HepG2 (cell line): Measurements from ENCODE around the gene CFAP45. TPM values are rescaled to one million over a fixed set of nuclear protein-coding genes. Genes with fewer than 3 reads are reported as not detected.

Experiments
- ATAC-seq: fragments of 200-7000 bp; cut with Tn5 transposase; 3 replicates; pipeline ENCODE4 v1.9.1; 2020; ENCODE audit warnings: mild to moderate bottlenecking, moderate library complexity
- BruUV-seq: library from RNA; stranded (reverse); fragments of 400-500 nt; replicated peaks from 2 replicates; lab custom pipeline; 2021; lab: Mats Ljungman, UMichigan
- CTCF ChIA-PET: fragments of 300-600 bp; formaldehyde crosslinking; extraction: SDS; loops from one replicate; lab custom pipeline; 2021; ENCODE audit warnings: low total read pairs, inconsistent platforms, low intra/inter-chr PET ratio; lab: Yijun Ruan, JAX
- POLR2A ChIA-PET: fragments of 350-600 bp; sonication (Branson Sonifier 250); formaldehyde crosslinking; loops from one replicate; lab custom pipeline; 2020; ENCODE audit warnings: antibody characterized with exemption, inconsistent platforms; lab: Yijun Ruan, JAX
- DNase-seq: peaks from one replicate; pipeline ENCODE4 v3.0.0-alpha.2; 2015; ENCODE audit warnings: low spot score
- FAIRE-seq: peaks from 3 replicates; lab custom pipeline; 2011; peaks lifted over from hg19 to GRCh38; lab: Jason Lieb, UNC
- H2AFZ ChIP-seq: one replicate; pipeline ENCODE4 v1.6.1; 2011; ENCODE audit warnings: low read length, inconsistent platforms
- H3K27ac ChIP-seq: fragments of 300-600 bp; 3 replicates; pipeline ENCODE4 v1.8.0; 2011; ENCODE audit warnings: mixed run types, mild to moderate bottlenecking, mixed read lengths, low read length, inconsistent platforms; ENCODE audit not compliant: insufficient read depth; ENCODE audit errors: extremely low read length
- H3K27me3 ChIP-seq, 2 experiments: fragments of 200-600 bp in 1 of 2; 2 replicates in 1 of 2; 3 replicates in 1 of 2; pipeline versions ENCODE4 v1.6.0 to v1.8.0; 2011; ENCODE audit warnings: low read length in 2 of 2, mild to moderate bottlenecking in 2 of 2, moderate library complexity in 2 of 2, inconsistent platforms in 1 of 2; ENCODE audit not compliant: insufficient read depth in 2 of 2, control insufficient read depth in 1 of 2
- H3K36me3 ChIP-seq, 2 experiments: fragments of 200-600 bp in 1 of 2; replicated peaks in 1 of 2; 2 replicates in 1 of 2; 3 replicates in 1 of 2; pipeline versions ENCODE4 v1.5.1 to v1.8.0; 2011; ENCODE audit warnings: low read length in 2 of 2, inconsistent platforms in 1 of 2; ENCODE audit not compliant: insufficient read depth in 2 of 2, control insufficient read depth in 1 of 2
- H3K4me1 ChIP-seq: 2 replicates; pipeline ENCODE4 v1.5.1; 2012; ENCODE audit warnings: low read length, inconsistent platforms; ENCODE audit not compliant: insufficient read depth
- H3K4me2 ChIP-seq: 2 replicates; pipeline ENCODE4 v1.6.0; 2011; ENCODE audit warnings: low read depth, low read length, inconsistent platforms
- H3K4me3 ChIP-seq, 3 experiments: fragments of 200-600 bp in 1 of 3; sonication (generic), shearing (Covaris generic) in 1 of 3; replicated peaks in 1 of 3; 2 replicates each; pipeline ENCODE4 v1.5.1; 2011 to 2016; ENCODE audit warnings: low read length in 3 of 3, inconsistent platforms in 2 of 3, low read depth in 2 of 3, mild to moderate bottlenecking in 2 of 3, control low read depth in 1 of 3, mixed read lengths in 1 of 3; ENCODE audit not compliant: insufficient read depth in 1 of 3
- H3K79me2 ChIP-seq: one replicate; pipeline ENCODE4 v1.6.1; 2011; ENCODE audit warnings: low read length, inconsistent platforms; ENCODE audit not compliant: insufficient read depth
- H3K9ac ChIP-seq: 2 replicates; pipeline ENCODE4 v1.6.0; 2011; ENCODE audit warnings: mild to moderate bottlenecking, low read depth, low read length, inconsistent platforms; ENCODE audit not compliant: insufficient read depth
- H3K9me3 ChIP-seq: 2 replicates; pipeline ENCODE4 v1.5.1; 2012; ENCODE audit warnings: mild to moderate bottlenecking, low read length
- H4K20me1 ChIP-seq: 2 replicates; pipeline ENCODE4 v1.6.0; 2011; ENCODE audit warnings: inconsistent platforms, mild to moderate bottlenecking, low read length, moderate library complexity; ENCODE audit not compliant: insufficient read depth
- HNF4A ChIP-seq: sonication (generic); formaldehyde crosslinking; IDR thresholded peaks from 2 replicates; pipeline ENCODE4 v1.4.0; 2020; ENCODE audit warnings: missing genetic modification reagents
- MYNN ChIP-seq: sonication (generic); formaldehyde crosslinking; IDR thresholded peaks from 2 replicates; pipeline ENCODE4 v1.4.0; 2020; ENCODE audit warnings: mild to moderate bottlenecking, low read depth, missing genetic modification reagents
- SKI ChIP-seq: fragments of 450-650 bp; IDR thresholded peaks from one replicate; pipeline ENCODE4 v1.6.1; 2018; ENCODE audit warnings: mild to moderate bottlenecking; ENCODE audit not compliant: partially characterized antibody
- SSRP1 ChIP-seq: IDR thresholded peaks from 2 replicates; pipeline ENCODE4 v1.6.1; 2016; ENCODE audit warnings: control low read depth
- ZSCAN29 ChIP-seq: sonication (generic); formaldehyde crosslinking; conservative IDR thresholded peaks from 2 replicates; pipeline ENCODE4 v1.4.0; 2020; ENCODE audit warnings: mild to moderate bottlenecking, missing genetic modification reagents
- WGBS: methylation state at CpG from one replicate; pipeline ENCODE4 v1.1.6; 2017; ENCODE audit warnings: low lambda C conversion rate; 5-methylcytosine and 5-hydroxymethylcytosine counted together
- in situ Hi-C: cut with HindIII; loops from 2 replicates; pipeline ENCODE4 v1.10.0; 2017; ENCODE audit warnings: low pct_unique_long_range_greater_than_20kb; ENCODE audit not compliant: extremely low pct_ligation_motif_present
- intact Hi-C: fragments of 100-400 bp; cut with micrococcal nuclease; formaldehyde crosslinking; loops from one replicate; pipeline ENCODE4 v1.10.0; 2022; ENCODE audit not compliant: unreplicated experiment
- polyA plus RNA-seq, 8 experiments: library from polyadenylated mRNA; depleted of rRNA in 3 of 8; stranded (reverse) in 7 of 8; unstranded in 1 of 8; fragments of >200 nt; fragmentation: Illumina TruSeq in 4 of 8; extraction: Trizol in 4 of 8; gene quantifications; 2 replicates each; pipeline versions ENCODE4 v1.2.1 to v1.2.3, GENCODE V29; 2011 to 2016; ENCODE audit warnings: low read depth in 4 of 8, missing spikeins in 1 of 8, mixed read lengths in 1 of 8; ENCODE audit not compliant: insufficient read depth in 1 of 8
- total RNA-seq, 5 experiments: library from RNA; depleted of rRNA; stranded (reverse); fragments of >200 nt; fragmentation: Illumina TruSeq; extraction: Trizol; gene quantifications; 2 replicates each; pipeline ENCODE4 v1.2.3, GENCODE V29; 2016; ENCODE audit warnings: low read depth in 1 of 5
- TF ChIP-seq, protein P1 (sequence below): sonication (generic); formaldehyde crosslinking; conservative IDR thresholded peaks from 2 replicates; pipeline ENCODE4 v1.8.1; 2023; ENCODE audit warnings: missing genetic modification reagents

CFAP45 gene
- total and polyA plus RNA-seq, 2 of the 13 experiments (the other 11 are each of a cell fraction or from before 2014, with no cell fraction given) = not detected

DNA sequence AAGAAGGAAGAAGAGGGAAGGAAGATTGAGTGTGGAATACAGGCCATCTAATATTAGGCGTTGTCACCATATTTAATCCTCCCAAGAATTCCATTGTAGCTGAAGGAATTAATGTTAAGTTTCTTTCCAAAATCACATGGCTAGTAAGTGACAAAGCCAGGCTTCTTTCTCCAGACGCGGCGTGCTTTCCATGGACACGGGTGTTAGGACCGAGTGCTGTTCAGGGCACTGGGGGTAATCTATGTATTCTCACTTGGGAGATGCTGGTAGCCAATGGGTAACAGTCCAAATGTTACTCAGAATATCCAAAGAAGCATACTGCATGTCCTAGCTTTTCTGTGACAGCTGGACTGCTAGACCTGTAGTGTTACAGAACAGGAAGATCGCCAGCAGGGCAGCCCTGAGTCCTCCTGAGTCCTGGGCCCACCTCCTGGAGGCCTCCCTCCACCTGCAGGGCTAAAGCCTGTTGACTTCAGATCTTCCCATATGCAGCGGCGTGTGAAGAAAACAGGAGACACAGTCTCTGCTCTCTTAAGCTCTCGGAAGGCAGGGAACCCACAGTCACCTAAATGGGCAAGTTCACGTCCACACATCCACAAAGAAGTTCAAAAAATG lies 40.1 kb upstream of the CFAP45 start (continued):
- TF ChIP-seq, protein P1, sequence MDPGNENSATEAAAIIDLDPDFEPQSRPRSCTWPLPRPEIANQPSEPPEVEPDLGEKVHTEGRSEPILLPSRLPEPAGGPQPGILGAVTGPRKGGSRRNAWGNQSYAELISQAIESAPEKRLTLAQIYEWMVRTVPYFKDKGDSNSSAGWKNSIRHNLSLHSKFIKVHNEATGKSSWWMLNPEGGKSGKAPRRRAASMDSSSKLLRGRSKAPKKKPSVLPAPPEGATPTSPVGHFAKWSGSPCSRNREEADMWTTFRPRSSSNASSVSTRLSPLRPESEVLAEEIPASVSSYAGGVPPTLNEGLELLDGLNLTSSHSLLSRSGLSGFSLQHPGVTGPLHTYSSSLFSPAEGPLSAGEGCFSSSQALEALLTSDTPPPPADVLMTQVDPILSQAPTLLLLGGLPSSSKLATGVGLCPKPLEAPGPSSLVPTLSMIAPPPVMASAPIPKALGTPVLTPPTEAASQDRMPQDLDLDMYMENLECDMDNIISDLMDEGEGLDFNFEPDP (CRISPR knock-in tag) = no peak
- TF ChIP-seq SKI = no peak
- no peak for TF ChIP-seq HNF4A (CRISPR knock-in tag)

DNA sequence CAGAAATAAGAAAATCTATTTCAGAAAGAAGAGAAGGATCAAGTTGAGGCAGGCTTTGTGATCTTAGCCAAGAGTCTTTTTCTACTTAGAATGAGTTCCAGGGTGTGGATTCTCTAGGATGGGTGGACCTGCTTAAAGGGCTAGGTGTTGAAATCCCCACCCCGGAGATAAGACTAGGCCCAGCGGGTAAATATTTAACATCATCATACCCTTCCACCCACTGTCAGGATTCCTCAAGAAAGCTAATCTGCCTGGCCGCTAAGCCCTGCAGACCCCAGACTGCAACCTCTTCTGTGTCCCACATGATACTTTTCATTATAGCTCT lies 39.7 kb upstream of the CFAP45 start:
- no TSS peak for BruUV-seq
- Histone ChIP-seq H3K27me3 (peaks cover 12 to 72% of the 10 kb centered on the region in 2 experiments; a peak in 4 of 5 replicates), H3K4me3 (no peak overlapping the region), H3K4me1 (peaks cover 13% of the 10 kb centered on the region), H3K36me3 (no peaks in the 10 kb centered on the region), H3K9ac (no peak overlapping the region), H3K4me2 (no peak overlapping the region), H3K27ac (no peak overlapping the region), H2AFZ (no peak overlapping the region), H3K9me3 (no peaks in the 10 kb centered on the region), H3K79me2 (no peaks in the 10 kb centered on the region), H4K20me1 (no peaks in the 10 kb centered on the region)
- no peak for FAIRE-seq
- TF ChIP-seq MYNN (CRISPR knock-in tag) (no peak), SSRP1 (CRISPR knock-in tag) (no peak), ZSCAN29 (CRISPR knock-in tag) (no peak)
- ATAC-seq = no peak
- CTCF ChIA-PET = no interaction called here
- WGBS = 0% methylated on average over 2 of the region's 3 CpGs
- intact Hi-C loops (loop anchor here (5.0 kb wide), 2 partner anchors 138 to 142 kb away; no protein-coding TSS in a partner anchor), in situ Hi-C loops (loop anchor here (5.0 kb wide), 2 partner anchors 68 to 143 kb away; partner anchors contain the start of gene KCNJ9)
- no peak for DNase-seq
- POLR2A ChIA-PET = no interaction called here
